BE2C (cell line): Measurements from ENCODE around the gene RNF220.

Experiments used
- DNase-seq: peaks from one replicate; pipeline ENCODE4 v3.0.0-alpha.2; 2020
- H3K27me3 ChIP-seq: fragments of 250-450 bp; sonication (Bioruptor Pico); 2 replicates; pipeline ENCODE4 v1.5.1; 2020; ENCODE audit warnings: mild to moderate bottlenecking
- H3K36me3 ChIP-seq: fragments of 250-450 bp; sonication (Bioruptor Pico); 2 replicates; pipeline ENCODE4 v1.5.1; 2020; ENCODE audit warnings: mild to moderate bottlenecking
- H3K4me1 ChIP-seq: fragments of 250-450 bp; sonication (Bioruptor Pico); 2 replicates; pipeline ENCODE4 v1.5.1; 2020
- H3K4me3 ChIP-seq: 2 replicates; pipeline ENCODE4 v1.5.1; 2011; ENCODE audit warnings: low read depth, low read length
- H3K9me3 ChIP-seq: fragments of 250-450 bp; sonication (Bioruptor Pico); 2 replicates; pipeline ENCODE4 v1.5.1; 2020
- CTCF ChIP-seq: IDR thresholded peaks from 2 replicates; pipeline ENCODE4 v1.5.1; 2012; ENCODE audit warnings: mild to moderate bottlenecking, low read depth, low read length

RNF220 gene

GRCh38 chr1:44454704-44455103, 49.6 kb downstream of the RNF220 start:
- Histone ChIP-seq H3K9me3 (no peaks in the 10 kb centered on the region), H3K4me3 (no peak overlapping the region), H3K36me3 (no peaks in the 10 kb centered on the region), H3K4me1 (no peaks in the 10 kb centered on the region), H3K27me3 (no peaks in the 10 kb centered on the region)
- DNase-seq, result no peak
- TF ChIP-seq CTCF, result no peak

- TF ChIP-seq CTCF, result no peak
- no peak for DNase-seq
Observed at GRCh38 chr1:44460107-44460882, 55.2 kb downstream of the RNF220 start.

GRCh38 chr1:44464361-44464760, 59.3 kb downstream of the RNF220 start:
- Histone ChIP-seq H3K27me3 (no peaks in the 10 kb centered on the region; the same call in 1 of the 2 replicates), H3K9me3 (no peaks in the 10 kb centered on the region), H3K4me3 (no peak overlapping the region), H3K4me1 (no peaks in the 10 kb centered on the region), H3K36me3 (no peaks in the 10 kb centered on the region)
- no peak for TF ChIP-seq CTCF
- no peak for DNase-seq

More at GRCh38 chr1:44460107-44460882, 55.2 kb downstream of the RNF220 start:
- H3K9me3 ChIP-seq, result no peaks in the 10 kb centered on the region
- H3K4me3 ChIP-seq, result no peak overlapping the region
- H3K36me3 ChIP-seq, result no peaks in the 10 kb centered on the region
- H3K4me1 ChIP-seq, result no peaks in the 10 kb centered on the region
- no peaks in the 10 kb centered on the region; the same call in 1 of the 2 replicates for H3K27me3 ChIP-seq

GRCh38 chr1:44467566-44467965, 62.5 kb downstream of the RNF220 start:
- H3K27me3 ChIP-seq, result peaks cover under 1% of the 10 kb centered on the region; the same call in 1 of the 2 replicates
- H3K4me1 ChIP-seq, result no peaks in the 10 kb centered on the region
- no peak for TF ChIP-seq CTCF
- no peak overlapping the region for H3K4me3 ChIP-seq
- H3K9me3 ChIP-seq, result no peaks in the 10 kb centered on the region
- H3K36me3 ChIP-seq, result no peaks in the 10 kb centered on the region
- DNase-seq, result no peak

- Histone ChIP-seq H3K27me3 (peaks cover 4% of the 10 kb centered on the region; the same call in 1 of the 2 replicates), H3K4me1 (no peaks in the 10 kb centered on the region), H3K36me3 (no peaks in the 10 kb centered on the region), H3K9me3 (no peaks in the 10 kb centered on the region), H3K4me3 (no peak overlapping the region)
- no peak for DNase-seq
- TF ChIP-seq CTCF, result no peak
Observed at GRCh38 chr1:44471911-44472453, 66.9 kb downstream of the RNF220 start.
